ENCODE measurements around the gene MRPS15. TPM values are rescaled to one million over a fixed set of nuclear protein-coding genes. Genes with fewer than 3 reads are reported as not detected.

The MRPS15 gene
- total RNA-seq, 1 experiment from 2014 or later, result 98.7 TPM

- no peak for DNase-seq (ENCODE audit: low read depth, low spot score)
- Histone ChIP-seq H3K4me2 (ENCODE audit: low read length) (no peak overlapping the region), H3K4me3 (replicated peaks in 1 of 2; ENCODE audit: low read depth in 1 of 2, low read length in 2 of 2) (no peak overlapping the region), H3K9me3 (ENCODE audit: control insufficient read depth in 1 of 2, insufficient read depth in 1 of 2, low read depth in 1 of 2, low read length in 2 of 2) (no peaks in the 10 kb centered on the region), H3K9ac (ENCODE audit: low read length) (no peak overlapping the region), H3K9me2 (ENCODE audit: insufficient read depth) (no peaks in the 10 kb centered on the region), H4K20me1 (ENCODE audit: insufficient read depth) (no peaks in the 10 kb centered on the region), H3K27ac (ENCODE audit: low read depth, low read length) (no peak overlapping the region), H3K79me2 (ENCODE audit: insufficient read depth, low read length) (no peaks in the 10 kb centered on the region), H3K27me3 (ENCODE audit: insufficient read depth, low read length) (no peaks in the 10 kb centered on the region), H2AFZ (ENCODE audit: low read depth, low read length, poor library complexity, severe bottlenecking) (no peak overlapping the region), H3K36me3 (ENCODE audit: control insufficient read depth in 1 of 2, insufficient read depth in 2 of 2, low read length in 2 of 2) (no peaks in the 10 kb centered on the region), H3K4me1 (ENCODE audit: control insufficient read depth in 1 of 2, insufficient read depth in 2 of 2, low read length in 2 of 2) (peaks cover 16 to 28% of the 10 kb centered on the region in 2 experiments)
- ChIA-PET CTCF (no interaction called here), POLR2A (no interaction called here), RAD21 (ENCODE audit: low non-redundant PET in 1 of 2, low total read pairs in 2 of 2, uncharacterized antibody in 2 of 2, unreplicated experiment in 2 of 2) (no interaction called here)
- no peak for TF ChIP-seq EZH2phosphoT487 (IDR thresholded peaks at IDR 0.05; ENCODE audit: borderline replicate concordance)
- no peak for TF ChIP-seq FOSL1 (IDR thresholded peaks at IDR 0.05; ENCODE audit: low read depth)
- no peak for TF ChIP-seq YY1 (IDR thresholded peaks at IDR 0.05; ENCODE audit: extremely low read depth, insufficient replicate concordance, low read depth, low read length)
- TF ChIP-seq JUND (IDR thresholded peaks at IDR 0.05), result no peak
- no peak for TF ChIP-seq EZH2 (IDR thresholded peaks at IDR 0.05)
- no peak for TF ChIP-seq SIN3A (IDR thresholded peaks at IDR 0.05; ENCODE audit: low read depth)
- no peak for TF ChIP-seq POLR2AphosphoS5 (IDR thresholded peaks at IDR 0.05; ENCODE audit: low read depth, low read length)
- TF ChIP-seq CEBPB (IDR thresholded peaks at IDR 0.05; ENCODE audit: low read depth), result no peak
- TF ChIP-seq ZFX (IDR thresholded peaks at IDR 0.05), result no peak
- no peak for TF ChIP-seq ELF1 (IDR thresholded peaks at IDR 0.05; ENCODE audit: borderline replicate concordance, low read depth)
- no peak for TF ChIP-seq EGR1 (IDR thresholded peaks at IDR 0.05; ENCODE audit: low read depth)
- no peak for TF ChIP-seq ZNF274 (IDR thresholded peaks at IDR 0.05; ENCODE audit: low read depth, low read length)
- no peak for TF ChIP-seq RAD21 (IDR thresholded peaks at IDR 0.05; ENCODE audit: low read depth)
- TF ChIP-seq ZBTB33 (IDR thresholded peaks at IDR 0.05; ENCODE audit: extremely low read depth, insufficient replicate concordance, low read length), result no peak
- no peak for TF ChIP-seq TCF7L2 (IDR thresholded peaks at IDR 0.05; ENCODE audit: borderline replicate concordance, extremely low read depth, insufficient read depth, insufficient read length)
- TF ChIP-seq CTCF (IDR thresholded peaks at IDR 0.05 in 2 of 3, conservative IDR thresholded peaks at IDR 0.05 in 1 of 3; ENCODE audit: borderline replicate concordance in 1 of 3, insufficient read depth in 1 of 3, low read depth in 2 of 3, low read length in 2 of 3), result no peak
- intact Hi-C loops (cut with micrococcal nuclease), result no loop called here
- ATAC-seq, result no peak
- no TSS peak for BruUV-seq (replicated peaks)
These were observed 24.1 kb downstream of the MRPS15 start for GRCh38 chr1:36440044-36440443.

All from HCT116 (cell line).